ENCODE data around the gene EIF2B2.

Gene EIF2B2

DNA sequence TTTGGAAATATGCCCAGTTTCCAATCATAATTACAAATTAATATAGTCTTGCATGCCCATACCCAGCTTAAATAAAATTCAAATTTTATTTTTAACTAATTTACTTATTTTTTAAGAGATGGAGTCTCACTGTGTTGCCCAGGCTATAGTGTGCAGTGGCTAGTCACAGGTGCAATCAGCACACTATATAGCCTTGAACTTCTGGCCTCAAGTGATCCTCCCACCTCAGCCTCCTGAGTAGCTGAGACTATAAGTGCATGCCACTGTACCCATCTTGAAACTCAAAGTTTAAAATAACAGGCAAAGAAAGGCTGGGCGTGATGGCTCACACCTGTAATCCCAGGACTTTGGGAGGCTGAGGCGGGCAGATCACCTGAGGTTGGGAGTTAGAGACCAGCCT is 38.2 kb downstream of the EIF2B2 start:
- TF ChIP-seq, protein P1, sequence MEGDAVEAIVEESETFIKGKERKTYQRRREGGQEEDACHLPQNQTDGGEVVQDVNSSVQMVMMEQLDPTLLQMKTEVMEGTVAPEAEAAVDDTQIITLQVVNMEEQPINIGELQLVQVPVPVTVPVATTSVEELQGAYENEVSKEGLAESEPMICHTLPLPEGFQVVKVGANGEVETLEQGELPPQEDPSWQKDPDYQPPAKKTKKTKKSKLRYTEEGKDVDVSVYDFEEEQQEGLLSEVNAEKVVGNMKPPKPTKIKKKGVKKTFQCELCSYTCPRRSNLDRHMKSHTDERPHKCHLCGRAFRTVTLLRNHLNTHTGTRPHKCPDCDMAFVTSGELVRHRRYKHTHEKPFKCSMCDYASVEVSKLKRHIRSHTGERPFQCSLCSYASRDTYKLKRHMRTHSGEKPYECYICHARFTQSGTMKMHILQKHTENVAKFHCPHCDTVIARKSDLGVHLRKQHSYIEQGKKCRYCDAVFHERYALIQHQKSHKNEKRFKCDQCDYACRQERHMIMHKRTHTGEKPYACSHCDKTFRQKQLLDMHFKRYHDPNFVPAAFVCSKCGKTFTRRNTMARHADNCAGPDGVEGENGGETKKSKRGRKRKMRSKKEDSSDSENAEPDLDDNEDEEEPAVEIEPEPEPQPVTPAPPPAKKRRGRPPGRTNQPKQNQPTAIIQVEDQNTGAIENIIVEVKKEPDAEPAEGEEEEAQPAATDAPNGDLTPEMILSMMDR (conservative IDR thresholded peaks at IDR 0.05; ENCODE audit: control insufficient read depth, insufficient read depth, low read depth, low read length): no peak
- DNase-seq (ENCODE audit: low read depth): no peak
- no peak overlapping the region for H3K4me3 ChIP-seq (ENCODE audit: control insufficient read depth, low read depth, low read length)

DNA sequence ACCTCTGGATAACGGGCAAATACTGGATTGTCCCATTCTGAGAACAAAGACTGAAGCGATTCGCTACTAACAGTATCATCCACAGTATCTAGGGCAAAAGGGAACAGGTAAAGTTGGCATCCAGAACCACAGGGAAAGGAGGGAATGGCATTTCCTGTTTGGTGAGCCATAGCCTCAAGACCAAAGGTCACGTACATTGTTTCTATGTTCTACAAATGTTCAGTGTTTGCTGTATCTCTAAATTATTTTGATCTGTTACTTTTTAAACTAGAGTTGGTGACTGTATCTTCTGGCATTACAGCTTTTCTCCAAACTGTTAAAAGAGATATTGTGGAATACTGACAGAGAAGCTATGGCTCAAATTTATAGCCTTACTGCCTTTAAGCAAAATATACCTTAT is 38.9 kb downstream of the EIF2B2 start:
- DNase-seq (ENCODE audit: low read depth): no peak
- TF ChIP-seq, protein P1 (conservative IDR thresholded peaks at IDR 0.05; ENCODE audit: control insufficient read depth, insufficient read depth, low read depth, low read length): no peak
- H3K4me3 ChIP-seq (ENCODE audit: control insufficient read depth, low read depth, low read length): no peak overlapping the region

DNA sequence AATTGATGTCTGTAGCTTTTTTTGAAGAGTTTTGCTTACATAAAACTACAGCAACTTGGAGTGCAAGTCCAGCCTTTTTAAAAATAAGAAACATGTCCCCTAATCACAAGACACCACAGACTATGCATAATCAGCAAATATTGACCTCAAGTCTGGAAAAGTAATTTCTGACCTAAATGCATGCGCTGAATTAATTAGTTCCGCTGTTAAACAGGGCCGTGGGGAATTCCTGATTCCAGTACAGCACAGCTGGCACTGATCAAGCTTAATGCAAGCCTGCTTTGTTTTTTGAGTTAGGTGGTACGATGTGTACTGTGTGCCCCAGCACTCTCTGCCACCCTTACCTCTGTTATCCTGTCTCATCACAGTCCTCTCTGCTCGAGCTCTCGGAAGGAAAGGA is 39.3 kb downstream of the EIF2B2 start:
- DNase-seq (ENCODE audit: low read depth): peak; percentile 56
- TF ChIP-seq, protein P1 (conservative IDR thresholded peaks at IDR 0.05; ENCODE audit: control insufficient read depth, insufficient read depth, low read depth, low read length): no peak
- H3K4me3 ChIP-seq (ENCODE audit: control insufficient read depth, low read depth, low read length): no peak overlapping the region

DNA sequence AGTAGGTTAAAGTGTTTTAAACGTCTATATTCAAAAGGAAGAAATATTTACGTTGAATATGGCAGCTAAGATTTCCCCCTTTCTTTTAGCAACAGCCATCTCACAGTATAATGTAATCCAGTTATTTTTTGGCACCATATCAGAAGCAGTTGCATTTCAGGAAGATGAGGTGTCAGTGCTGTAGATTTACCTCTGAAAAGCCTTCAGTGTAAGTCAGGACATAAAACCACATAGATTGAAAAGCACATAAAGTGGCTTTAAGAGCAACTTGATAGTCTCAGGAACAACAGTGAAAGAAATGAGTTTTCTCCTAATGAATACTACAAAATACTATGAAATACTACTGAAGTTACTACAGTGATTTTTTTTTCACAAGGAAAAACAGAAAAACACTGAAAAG is 41.6 kb downstream of the EIF2B2 start:
- TF ChIP-seq, protein P1 (conservative IDR thresholded peaks at IDR 0.05; ENCODE audit: control insufficient read depth, insufficient read depth, low read depth, low read length): no peak
- no peak overlapping the region for H3K4me3 ChIP-seq (ENCODE audit: control insufficient read depth, low read depth, low read length)
- DNase-seq (ENCODE audit: low read depth): peak; percentile 70

DNA sequence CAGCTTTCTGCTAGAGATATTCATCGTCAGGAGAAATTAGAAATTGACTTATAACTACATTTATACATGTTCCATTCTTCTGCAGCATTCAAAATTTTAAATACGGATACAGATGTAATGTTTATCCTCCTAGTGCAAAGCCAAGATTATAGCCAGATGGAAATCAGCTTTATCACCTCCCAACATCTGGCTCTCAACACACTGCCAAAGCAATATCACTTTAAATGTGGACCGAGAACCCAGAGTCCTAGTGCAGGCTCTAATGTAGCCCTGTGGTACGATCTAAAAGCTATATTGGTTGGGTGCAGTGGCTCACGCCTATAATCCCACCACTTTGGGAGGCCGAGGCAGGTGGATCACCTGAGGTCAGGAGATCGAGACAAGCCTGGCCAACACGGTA is 42.0 kb downstream of the EIF2B2 start:
- H3K4me3 ChIP-seq (ENCODE audit: control insufficient read depth, low read depth, low read length): no peak overlapping the region
- no peak for DNase-seq (ENCODE audit: low read depth)
- TF ChIP-seq, protein P1 (conservative IDR thresholded peaks at IDR 0.05; ENCODE audit: control insufficient read depth, insufficient read depth, low read depth, low read length): no peak

DNA sequence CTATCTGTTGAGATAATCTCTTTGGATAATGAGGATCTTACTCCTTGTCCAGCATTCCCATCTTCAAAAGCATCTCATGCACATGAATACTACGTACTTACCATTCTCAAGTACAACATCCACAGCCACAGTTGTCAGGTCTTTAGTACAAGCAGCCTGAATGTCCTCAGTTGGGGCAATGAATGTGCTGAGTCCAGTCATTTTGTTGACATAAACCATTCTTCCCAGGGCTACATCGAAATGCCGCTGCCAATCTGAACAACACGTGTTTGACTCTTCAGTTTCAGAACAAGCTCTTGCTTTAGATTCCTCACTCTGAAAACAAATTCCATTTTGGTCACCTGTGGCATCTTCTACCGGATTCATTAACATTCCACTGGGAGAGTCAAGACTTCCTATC is 43.6 kb downstream of the EIF2B2 start:
- DNase-seq (ENCODE audit: low read depth): no peak
- no peak overlapping the region for H3K4me3 ChIP-seq (ENCODE audit: control insufficient read depth, low read depth, low read length)
- TF ChIP-seq, protein P1 (conservative IDR thresholded peaks at IDR 0.05; ENCODE audit: control insufficient read depth, insufficient read depth, low read depth, low read length): no peak

DNA sequence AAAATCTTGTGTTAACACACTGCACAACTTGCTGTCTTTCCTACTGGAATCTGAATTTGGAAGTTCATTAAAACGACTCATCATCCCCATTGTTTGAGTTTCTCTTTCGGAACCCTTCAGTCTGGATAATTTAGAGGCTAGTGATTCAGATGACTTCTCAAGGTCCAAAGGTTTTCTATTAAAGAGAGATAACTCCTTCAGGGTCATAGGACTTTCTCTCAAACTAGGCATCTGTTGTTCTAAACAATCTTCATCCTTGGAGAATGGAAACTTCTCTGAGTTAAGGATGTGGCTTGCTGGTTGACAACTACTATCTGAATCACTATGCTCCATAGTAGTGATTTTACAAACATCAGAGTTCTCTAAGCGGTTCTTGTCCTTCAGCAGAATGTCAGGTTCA is 44.2 kb downstream of the EIF2B2 start:
- peak; percentile 51 for DNase-seq (ENCODE audit: low read depth)
- TF ChIP-seq, protein P1 (conservative IDR thresholded peaks at IDR 0.05; ENCODE audit: control insufficient read depth, insufficient read depth, low read depth, low read length): no peak
- no peak overlapping the region for H3K4me3 ChIP-seq (ENCODE audit: control insufficient read depth, low read depth, low read length)
